ENCODE results near the gene FRA10AC1.

FRA10AC1 gene

DNA sequence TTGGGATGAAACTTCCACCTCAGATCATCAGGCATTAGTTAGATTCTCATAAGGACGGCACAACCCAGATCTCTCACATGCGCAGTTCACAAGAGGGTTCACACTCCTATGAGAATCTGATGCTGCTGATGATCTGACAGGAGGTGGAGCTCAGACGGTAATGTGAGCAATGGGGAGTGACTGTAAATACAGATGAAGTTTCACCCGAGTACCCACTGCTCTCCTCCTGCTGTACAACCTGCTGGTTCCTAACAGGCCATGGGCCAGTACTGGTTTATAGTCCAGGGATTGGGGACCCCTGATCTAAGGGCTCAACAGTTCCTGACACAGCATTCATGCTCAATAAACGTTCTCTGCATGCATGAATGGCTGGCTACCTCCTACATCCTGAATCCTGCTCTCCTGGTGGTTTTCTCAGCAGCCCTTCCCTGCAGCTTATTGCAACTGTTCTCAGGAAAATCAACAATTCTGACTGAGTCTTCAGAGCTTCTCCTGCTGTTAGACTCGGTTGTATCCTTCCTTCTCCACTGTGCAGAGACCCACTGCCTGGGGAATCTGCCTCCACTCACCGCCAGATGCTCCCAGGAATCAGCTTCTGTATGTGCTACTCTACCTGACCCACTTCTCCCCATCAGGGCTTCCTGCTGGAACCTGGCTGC, 72.6 kb downstream of the FRA10AC1 start:
- no peak for DNase-seq (ENCODE audit: low read depth)

DNA sequence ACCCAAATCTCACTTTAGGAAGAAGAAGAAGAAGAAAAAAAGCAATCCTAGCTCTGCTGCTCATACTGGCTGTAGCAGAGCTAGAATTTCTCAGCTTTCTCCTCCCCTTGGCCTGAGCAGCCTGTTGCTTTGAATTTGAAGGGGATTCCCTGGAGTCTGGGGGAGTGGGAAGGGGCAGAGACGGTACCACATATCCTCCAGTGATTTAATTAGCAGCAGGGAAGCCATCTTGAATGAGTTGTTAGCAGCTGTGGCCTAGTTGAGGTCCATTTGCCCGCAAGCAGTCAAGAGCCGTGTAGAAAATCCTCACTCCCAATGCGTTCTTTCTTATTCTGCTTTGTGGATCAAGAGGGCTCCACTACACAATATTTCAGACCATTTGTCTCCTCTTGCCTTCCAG, 73.5 kb downstream of the FRA10AC1 start:
- no peak for DNase-seq (ENCODE audit: low read depth)

DNA sequence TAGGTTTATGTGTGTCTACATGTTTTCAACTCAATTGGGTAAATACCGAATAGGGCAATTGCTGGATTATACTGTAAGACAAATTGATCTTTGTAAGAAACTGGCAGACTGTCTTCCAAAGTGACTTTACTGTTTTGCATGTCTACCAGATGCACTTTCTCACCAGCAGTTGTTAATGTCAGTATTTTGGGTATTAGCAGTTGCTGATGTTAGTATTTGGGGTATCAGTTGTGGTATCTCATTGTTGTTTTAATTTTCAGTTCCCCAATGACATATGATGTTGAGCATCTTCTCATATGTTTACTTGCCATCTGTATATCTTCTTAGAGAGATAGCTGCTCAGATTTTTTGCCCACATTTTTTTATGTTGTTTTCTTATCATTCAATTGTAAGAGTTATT, 79.5 kb downstream of the FRA10AC1 start:
- DNase-seq (ENCODE audit: low read depth) = no peak

DNA sequence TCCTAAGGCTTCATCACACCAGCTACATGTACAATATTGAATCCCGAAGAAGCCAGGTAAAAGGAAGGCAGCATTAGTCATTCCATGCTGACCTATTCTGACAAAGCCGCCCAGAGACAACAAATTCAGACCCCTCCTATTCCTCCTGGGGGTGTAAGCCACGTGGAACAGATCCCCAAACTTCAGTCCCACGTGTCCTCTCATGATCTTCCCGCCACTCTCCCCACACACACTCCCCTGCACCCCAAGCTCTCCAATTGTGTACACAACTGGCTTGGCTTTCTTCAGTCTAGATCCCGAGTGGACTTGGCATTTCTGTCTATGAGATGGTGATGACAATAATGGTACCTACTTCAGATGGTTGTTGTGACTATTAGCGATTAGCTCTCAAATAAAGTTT, 81.5 kb downstream of the FRA10AC1 start:
- DNase-seq (ENCODE audit: low read depth) = no peak
